PC-9 (cell line): ENCODE data around the gene TMEM108.

Experiments
- EZH2 ChIP-seq: fragments of 200-600 bp; sonication (generic); IDR thresholded peaks from 2 replicates; pipeline ENCODE4 v1.8.0; 2017; ENCODE audit warnings: antibody characterized with exemption, low read depth
- TF ChIP-seq, protein P1 (sequence below): fragments of 200-600 bp; sonication (generic); conservative IDR thresholded peaks from 2 replicates; pipeline ENCODE4 v1.6.1; 2017; ENCODE audit warnings: mixed run types, antibody characterized with exemption, mild to moderate bottlenecking, moderate library complexity

DNA sequence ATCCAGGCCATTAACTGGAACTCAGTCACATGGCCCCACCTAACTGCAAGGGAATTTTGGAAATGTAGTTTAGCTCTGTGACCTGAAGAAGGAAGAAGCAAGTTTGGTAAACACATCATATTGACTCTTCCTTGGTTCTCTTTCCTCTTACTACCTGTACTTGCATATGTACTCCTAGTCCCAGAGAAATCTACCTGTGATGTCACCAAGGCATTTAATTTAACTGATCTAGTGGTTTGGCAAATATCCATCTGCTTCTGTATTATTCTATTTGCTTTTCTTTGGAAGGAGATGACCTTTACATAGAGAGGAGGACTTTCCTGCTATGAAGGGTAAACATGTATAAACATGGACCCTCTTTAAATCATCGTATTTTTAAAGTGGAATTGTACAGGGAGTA lies 150.8 kb downstream of the TMEM108 start:
- TF ChIP-seq, protein P1, sequence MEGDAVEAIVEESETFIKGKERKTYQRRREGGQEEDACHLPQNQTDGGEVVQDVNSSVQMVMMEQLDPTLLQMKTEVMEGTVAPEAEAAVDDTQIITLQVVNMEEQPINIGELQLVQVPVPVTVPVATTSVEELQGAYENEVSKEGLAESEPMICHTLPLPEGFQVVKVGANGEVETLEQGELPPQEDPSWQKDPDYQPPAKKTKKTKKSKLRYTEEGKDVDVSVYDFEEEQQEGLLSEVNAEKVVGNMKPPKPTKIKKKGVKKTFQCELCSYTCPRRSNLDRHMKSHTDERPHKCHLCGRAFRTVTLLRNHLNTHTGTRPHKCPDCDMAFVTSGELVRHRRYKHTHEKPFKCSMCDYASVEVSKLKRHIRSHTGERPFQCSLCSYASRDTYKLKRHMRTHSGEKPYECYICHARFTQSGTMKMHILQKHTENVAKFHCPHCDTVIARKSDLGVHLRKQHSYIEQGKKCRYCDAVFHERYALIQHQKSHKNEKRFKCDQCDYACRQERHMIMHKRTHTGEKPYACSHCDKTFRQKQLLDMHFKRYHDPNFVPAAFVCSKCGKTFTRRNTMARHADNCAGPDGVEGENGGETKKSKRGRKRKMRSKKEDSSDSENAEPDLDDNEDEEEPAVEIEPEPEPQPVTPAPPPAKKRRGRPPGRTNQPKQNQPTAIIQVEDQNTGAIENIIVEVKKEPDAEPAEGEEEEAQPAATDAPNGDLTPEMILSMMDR, result no peak
- TF ChIP-seq EZH2, result no peak
